Measurements from ENCODE around the gene LYRM4.

- TF ChIP-seq CTCF (IDR thresholded peaks at IDR 0.05) = no peak
- TF ChIP-seq ZFX (IDR thresholded peaks at IDR 0.05; ENCODE audit: borderline replicate concordance) = no peak
These were observed 19.2 kb upstream of the LYRM4 start for GRCh38 chr6:5279891-5280338.
